ENCODE data around the gene TARS1. TPM values are rescaled to one million over a fixed set of nuclear protein-coding genes. Genes with fewer than 3 reads are reported as not detected.

The TARS1 gene
- total RNA-seq (2012; rRNA removed) = 175 and 219 TPM in 2 replicates
- 68.4 and 90.8 TPM in 2 replicates for polyA plus RNA-seq (2012; rRNA removed)
- polyA plus RNA-seq (2012; cell fraction: cytosol; rRNA removed) = 16.3 and 29.2 TPM in 2 replicates
- 8.5 and 62.4 TPM in 2 replicates for polyA plus RNA-seq (2012; cell fraction: nucleus; rRNA removed; ENCODE audit: low replicate concordance)
- percentile 94 among the genes with signal in this experiment for Bru-seq, nascent RNA
- BruChase-seq, experiment 1, labeled RNA remaining after a 6-hour chase = percentile 91 among the genes with signal in this experiment
- BruChase-seq, experiment 2, labeled RNA remaining after a 2-hour chase = percentile 86 among the genes with signal in this experiment
- long read RNA-seq, full-length matches to known transcripts = 199 of 228 reads
- long read RNA-seq, partial matches to known transcripts = 23 of 228 reads
- long read RNA-seq, other reads (novel, unspliced or antisense) = 6 of 228 reads

DNA sequence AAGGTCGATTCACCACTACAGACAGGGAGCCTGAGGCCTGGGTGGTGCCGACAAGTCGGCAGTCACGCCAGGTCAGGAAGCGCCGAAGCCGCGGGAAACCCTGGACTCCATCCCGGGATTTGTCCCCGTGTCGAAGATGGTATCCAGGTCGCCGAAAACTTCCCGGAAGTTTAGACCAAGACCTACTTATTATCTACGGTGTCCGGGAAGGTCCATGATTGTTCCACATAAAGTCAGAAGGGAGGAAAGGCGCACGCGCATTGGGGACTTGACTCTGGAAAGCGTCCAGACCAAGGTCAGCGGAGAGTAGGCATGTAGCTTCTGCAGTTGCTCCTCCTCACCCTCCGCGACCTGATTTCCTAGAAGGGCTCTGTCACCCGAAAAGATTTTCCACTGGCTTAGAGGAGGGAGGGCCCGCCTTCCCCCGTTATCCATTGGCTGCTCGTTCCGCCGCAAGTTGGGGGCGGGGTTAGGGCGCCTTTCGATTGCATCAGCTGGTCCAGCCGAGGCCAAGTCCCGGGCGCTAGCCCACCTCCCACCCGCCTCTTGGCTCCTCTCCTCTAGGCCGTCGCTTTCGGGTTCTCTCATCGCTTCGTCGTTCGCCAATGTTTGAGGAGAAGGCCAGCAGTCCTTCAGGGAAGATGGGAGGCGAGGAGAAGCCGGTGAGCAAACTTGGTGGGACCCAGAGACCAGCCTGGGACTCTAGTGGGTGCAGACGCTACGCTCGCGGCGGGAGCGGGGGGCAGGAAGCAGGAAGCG lies at the start of gene TARS1:
Gene TARS1, plus strand, starts transcription at position 484 of the 759 bp plus-strand sequence. Its CDS starts 122 bp downstream, at position 606.
- Histone ChIP-seq H3K9me1 (ENCODE audit: insufficient read depth, low read length) (no peaks in the 10 kb centered on the region), H3K27me3 (ENCODE audit: control insufficient read depth, insufficient read depth, low read length) (no peaks in the 10 kb centered on the region), H3K4me1 (ENCODE audit: control insufficient read depth, insufficient read depth, low read length) (peaks cover 2% of the 10 kb centered on the region; the same call in 1 of the 2 replicates), H3K9ac (ENCODE audit: low read depth, low read length) (peak within 1 kb of the TSS; percentile 95), H3K14ac (replicated peaks; ENCODE audit: low read depth, low read length) (peak within 1 kb of the TSS; percentile 99), H2AFZ (replicated peaks; ENCODE audit: low read length, poor library complexity) (peak within 1 kb of the TSS; percentile 96), H3K79me1 (ENCODE audit: low read depth in 1 of 2, low read length in 2 of 2) (peaks cover 16 to 41% of the 10 kb centered on the region in 2 experiments), H4K91ac (ENCODE audit: insufficient read depth, low read depth, low read length) (peak within 1 kb of the TSS; percentile 97), H4K8ac (ENCODE audit: low read depth in 2 of 2, low read length in 2 of 2) (peak within 1 kb of the TSS; percentile 76 to 96), H4K20me1 (ENCODE audit: insufficient read depth, low read length) (peaks cover 33% of the 10 kb centered on the region; the same call in 1 of the 2 replicates), H3K27ac (ENCODE audit: insufficient read depth, low read length) (peak within 1 kb of the TSS; percentile 97), H3K4ac (ENCODE audit: low read depth, low read length) (peak within 1 kb of the TSS; percentile 99), H2BK5ac (ENCODE audit: low read depth, low read length, poor library complexity, severe bottlenecking) (peak within 1 kb of the TSS; percentile 91), H2BK120ac (ENCODE audit: low read depth, low read length) (peak within 1 kb of the TSS; percentile 94), H4K5ac (ENCODE audit: low read depth, low read length) (peak within 1 kb of the TSS; percentile 79), H3K18ac (ENCODE audit: low read depth, low read length) (peak within 1 kb of the TSS; percentile 86), H3K56ac (ENCODE audit: extremely low read depth, insufficient read depth, low read length) (peak within 1 kb of the TSS; percentile 98), H3K36me3 (ENCODE audit: control insufficient read depth, insufficient read depth, low read length) (peaks cover 4% of the 10 kb centered on the region), H3K4me2 (ENCODE audit: low read depth, low read length) (peak within 1 kb of the TSS; percentile 99), H2BK15ac (ENCODE audit: low read depth, low read length) (peak within 1 kb of the TSS; percentile 74; the same call in 2 of the 3 replicates), H3K9me3 (ENCODE audit: control insufficient read depth, insufficient read depth, low read length) (no peaks in the 10 kb centered on the region), H2BK20ac (ENCODE audit: low read depth, low read length) (peak within 1 kb of the TSS; percentile 52), H3K4me3 (ENCODE audit: insufficient read depth, low read depth, low read length) (peak within 1 kb of the TSS; percentile 68), H3K23ac (ENCODE audit: low read depth, low read length) (peak within 1 kb of the TSS; percentile 97), H2AK5ac (ENCODE audit: low read depth, low read length) (peak within 1 kb of the TSS; percentile 91), H2AK9ac (replicated peaks; ENCODE audit: low read depth, low read length, poor library complexity) (peak within 1 kb of the TSS; percentile 97)
- DNase-seq (peak; percentile 100), ATAC-seq (ENCODE audit: low read depth) (peak; percentile 94)
- BruUV-seq (replicated peaks) = no TSS peak
- dilution Hi-C loops (cut with HindIII; ENCODE audit: low sequenced_read_pairs, unreplicated experiment) = no loop called here
- CTCF ChIA-PET = interaction anchor here (0.5 to 1.9 kb wide), 4 partner anchors 44 to 1560 kb away, joined by 3 to 10 read pairs (median 4); no protein-coding TSS in a partner anchor
- in situ Hi-C loops (cut with MboI; ENCODE audit: low sequenced_read_pairs) = loop anchor here (25.0 kb wide), 1 partner anchor 1022 kb away; no protein-coding TSS in a partner anchor
- 0% methylated on average over 11 of the region's 52 CpGs; no CpG with 5 or more reads in 1 of the 2 experiments for WGBS, 2 experiments (ENCODE audit: extremely low coverage in 2 of 2, insufficient read length in 1 of 2)
- POLR2A ChIA-PET (ENCODE audit: unreplicated experiment) = no interaction called here
- intact Hi-C loops (cut with micrococcal nuclease) = loop anchor here (5.0 kb wide), 1 partner anchor 452 kb away; the partner anchor contains the start of gene ADAMTS12
- no peak for TF ChIP-seq MAFK (IDR thresholded peaks at IDR 0.05; ENCODE audit: low read depth, low read length)
- no peak for TF ChIP-seq FOS (IDR thresholded peaks at IDR 0.05; ENCODE audit: low read depth, low read length)
- no peak for TF ChIP-seq RFX5 (IDR thresholded peaks at IDR 0.05; ENCODE audit: low read depth, low read length)
- TF ChIP-seq, protein P1, sequence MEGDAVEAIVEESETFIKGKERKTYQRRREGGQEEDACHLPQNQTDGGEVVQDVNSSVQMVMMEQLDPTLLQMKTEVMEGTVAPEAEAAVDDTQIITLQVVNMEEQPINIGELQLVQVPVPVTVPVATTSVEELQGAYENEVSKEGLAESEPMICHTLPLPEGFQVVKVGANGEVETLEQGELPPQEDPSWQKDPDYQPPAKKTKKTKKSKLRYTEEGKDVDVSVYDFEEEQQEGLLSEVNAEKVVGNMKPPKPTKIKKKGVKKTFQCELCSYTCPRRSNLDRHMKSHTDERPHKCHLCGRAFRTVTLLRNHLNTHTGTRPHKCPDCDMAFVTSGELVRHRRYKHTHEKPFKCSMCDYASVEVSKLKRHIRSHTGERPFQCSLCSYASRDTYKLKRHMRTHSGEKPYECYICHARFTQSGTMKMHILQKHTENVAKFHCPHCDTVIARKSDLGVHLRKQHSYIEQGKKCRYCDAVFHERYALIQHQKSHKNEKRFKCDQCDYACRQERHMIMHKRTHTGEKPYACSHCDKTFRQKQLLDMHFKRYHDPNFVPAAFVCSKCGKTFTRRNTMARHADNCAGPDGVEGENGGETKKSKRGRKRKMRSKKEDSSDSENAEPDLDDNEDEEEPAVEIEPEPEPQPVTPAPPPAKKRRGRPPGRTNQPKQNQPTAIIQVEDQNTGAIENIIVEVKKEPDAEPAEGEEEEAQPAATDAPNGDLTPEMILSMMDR (conservative IDR thresholded peaks at IDR 0.05; ENCODE audit: low read depth, low read length) = no peak
- peak; percentile 31; the same call in 1 of the 2 replicates for TF ChIP-seq MAZ (IDR thresholded peaks at IDR 0.05; ENCODE audit: borderline replicate concordance, low read depth, low read length)
- peak; percentile 13 for TF ChIP-seq RCOR1 (IDR thresholded peaks at IDR 0.05; ENCODE audit: insufficient replicate concordance, low read length)
- TF ChIP-seq, protein P2, sequence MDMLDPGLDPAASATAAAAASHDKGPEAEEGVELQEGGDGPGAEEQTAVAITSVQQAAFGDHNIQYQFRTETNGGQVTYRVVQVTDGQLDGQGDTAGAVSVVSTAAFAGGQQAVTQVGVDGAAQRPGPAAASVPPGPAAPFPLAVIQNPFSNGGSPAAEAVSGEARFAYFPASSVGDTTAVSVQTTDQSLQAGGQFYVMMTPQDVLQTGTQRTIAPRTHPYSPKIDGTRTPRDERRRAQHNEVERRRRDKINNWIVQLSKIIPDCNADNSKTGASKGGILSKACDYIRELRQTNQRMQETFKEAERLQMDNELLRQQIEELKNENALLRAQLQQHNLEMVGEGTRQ (IDR thresholded peaks at IDR 0.05; ENCODE audit: low read depth, low read length) = no peak; the same call in 1 of the 2 replicates
- TF ChIP-seq BHLHE40 (IDR thresholded peaks at IDR 0.05; ENCODE audit: low read depth, low read length) = no peak
- 0 out of 2 replicates have a peak, but pooled peaks have one; percentile 57 for TF ChIP-seq CHD1 (IDR thresholded peaks at IDR 0.05; ENCODE audit: low read depth, low read length)
- no peak for TF ChIP-seq SMC3 (IDR thresholded peaks at IDR 0.05; ENCODE audit: low read depth, low read length)

Data from IMR-90 (cell line).